HepG2 (cell line): ENCODE results near the gene JPH4. TPM values are rescaled to one million over a fixed set of nuclear protein-coding genes. Genes with fewer than 3 reads are reported as not detected.

Experiments
- AKAP8 ChIP-seq: sonication (generic); formaldehyde crosslinking; IDR thresholded peaks from 2 replicates; pipeline ENCODE4 v1.5.1; 2020; ENCODE audit warnings: mild to moderate bottlenecking, missing genetic modification reagents
- GZF1 ChIP-seq: sonication (generic); formaldehyde crosslinking; IDR thresholded peaks from 2 replicates; pipeline ENCODE4 v1.5.1; 2020; ENCODE audit warnings: mild to moderate bottlenecking, missing genetic modification reagents
- HMGXB3 ChIP-seq: sonication (generic); formaldehyde crosslinking; IDR thresholded peaks from 2 replicates; pipeline ENCODE4 v1.4.0; 2020; ENCODE audit warnings: missing genetic modification reagents, borderline replicate concordance
- HNF4A ChIP-seq: sonication (generic); formaldehyde crosslinking; IDR thresholded peaks from 2 replicates; pipeline ENCODE4 v1.4.0; 2020; ENCODE audit warnings: missing genetic modification reagents
- KAT2B ChIP-seq: fragments of 150-350 bp; IDR thresholded peaks from 2 replicates; pipeline ENCODE4 v1.6.1; 2014; ENCODE audit warnings: low read depth, low read length, borderline replicate concordance
- KDM3A ChIP-seq: IDR thresholded peaks from 2 replicates; pipeline ENCODE4 v1.6.1; 2018; ENCODE audit warnings: low read depth, missing compliant biosample characterization
- MEIS2 ChIP-seq: sonication (generic); formaldehyde crosslinking; IDR thresholded peaks from 2 replicates; pipeline ENCODE4 v1.9.0; 2021; ENCODE audit warnings: mild to moderate bottlenecking, missing genetic modification reagents
- MTA1 ChIP-seq: sonication (generic); formaldehyde crosslinking; IDR thresholded peaks from 2 replicates; pipeline ENCODE4 v1.4.0; 2020; ENCODE audit warnings: missing genetic modification reagents, mild to moderate bottlenecking, borderline replicate concordance
- NFKBIZ ChIP-seq: IDR thresholded peaks from 2 replicates; pipeline ENCODE4 v1.6.1; 2018; ENCODE audit warnings: missing genetic modification reagents, missing compliant biosample characterization
- NONO ChIP-seq, 2 experiments: fragments of 450-650 bp in 1 of 2; sonication (generic) in 1 of 2; formaldehyde crosslinking in 1 of 2; IDR thresholded peaks in 1 of 2; conservative IDR thresholded peaks in 1 of 2; 2 replicates each; pipeline versions ENCODE4 v1.6.1 to v1.8.0; 2017 to 2022; ENCODE audit warnings: mild to moderate bottlenecking in 1 of 2, missing genetic modification reagents in 1 of 2, moderate library complexity in 1 of 2
- PRPF4 ChIP-seq: fragments of 200-400 bp; formaldehyde crosslinking; IDR thresholded peaks from 2 replicates; pipeline ENCODE4 v1.6.1; 2016; ENCODE audit warnings: low read length, low read depth; ENCODE audit not compliant: poor library complexity, severe bottlenecking
- RAD51 ChIP-seq: fragments of 450-650 bp; IDR thresholded peaks from 2 replicates; pipeline ENCODE4 v1.6.1; 2016; ENCODE audit warnings: borderline replicate concordance
- TBX2 ChIP-seq: sonication (generic); formaldehyde crosslinking; IDR thresholded peaks from 2 replicates; pipeline ENCODE4 v1.5.0; 2020; ENCODE audit warnings: missing genetic modification reagents, mild to moderate bottlenecking, borderline replicate concordance
- THYN1 ChIP-seq: sonication (generic); formaldehyde crosslinking; IDR thresholded peaks from 2 replicates; pipeline ENCODE4 v1.8.1; 2023; ENCODE audit warnings: low read depth, mild to moderate bottlenecking, moderate library complexity, missing genetic modification reagents, borderline replicate concordance
- TMF1 ChIP-seq: sonication (generic); formaldehyde crosslinking; IDR thresholded peaks from 2 replicates; pipeline ENCODE4 v1.8.1; 2022; ENCODE audit warnings: low read depth, missing genetic modification reagents
- ZNF234 ChIP-seq: sonication (generic); formaldehyde crosslinking; conservative IDR thresholded peaks from 2 replicates; pipeline ENCODE4 v1.5.1; 2020; ENCODE audit warnings: mild to moderate bottlenecking, missing genetic modification reagents
- polyA plus RNA-seq, 8 experiments: library from polyadenylated mRNA; depleted of rRNA in 3 of 8; stranded (reverse) in 7 of 8; unstranded in 1 of 8; fragments of >200 nt; fragmentation: Illumina TruSeq in 4 of 8; extraction: Trizol in 4 of 8; gene quantifications; 2 replicates each; pipeline versions ENCODE4 v1.2.1 to v1.2.3, GENCODE V29; 2011 to 2016; ENCODE audit warnings: low read depth in 4 of 8, missing spikeins in 1 of 8, mixed read lengths in 1 of 8; ENCODE audit not compliant: insufficient read depth in 1 of 8
- total RNA-seq, 5 experiments: library from RNA; depleted of rRNA; stranded (reverse); fragments of >200 nt; fragmentation: Illumina TruSeq; extraction: Trizol; gene quantifications; 2 replicates each; pipeline ENCODE4 v1.2.3, GENCODE V29; 2016; ENCODE audit warnings: low read depth in 1 of 5
- TF ChIP-seq, protein P1 (sequence below): IDR thresholded peaks from 2 replicates; pipeline ENCODE4 v1.6.1; 2016; ENCODE audit warnings: mild to moderate bottlenecking, missing biosample characterization, missing genetic modification reagents
- TF ChIP-seq, protein P2 (sequence below): sonication (generic); formaldehyde crosslinking; IDR thresholded peaks from 2 replicates; pipeline ENCODE4 v1.4.0; 2020; ENCODE audit warnings: low read depth, mild to moderate bottlenecking, missing genetic modification reagents
- TF ChIP-seq, protein P3 (sequence below): sonication (generic); formaldehyde crosslinking; IDR thresholded peaks from 2 replicates; pipeline ENCODE4 v1.5.0; 2020; ENCODE audit warnings: missing genetic modification reagents, mild to moderate bottlenecking, borderline replicate concordance
- TF ChIP-seq, protein P4 (sequence below): sonication (generic); formaldehyde crosslinking; IDR thresholded peaks from 2 replicates; pipeline ENCODE4 v1.9.0; 2022; ENCODE audit warnings: missing genetic modification reagents, mild to moderate bottlenecking, borderline replicate concordance

JPH4 gene
- total and polyA plus RNA-seq, 2 of the 13 experiments (the other 11 are each of a cell fraction or from before 2014, with no cell fraction given): 0.08 to 0.22 TPM

DNA sequence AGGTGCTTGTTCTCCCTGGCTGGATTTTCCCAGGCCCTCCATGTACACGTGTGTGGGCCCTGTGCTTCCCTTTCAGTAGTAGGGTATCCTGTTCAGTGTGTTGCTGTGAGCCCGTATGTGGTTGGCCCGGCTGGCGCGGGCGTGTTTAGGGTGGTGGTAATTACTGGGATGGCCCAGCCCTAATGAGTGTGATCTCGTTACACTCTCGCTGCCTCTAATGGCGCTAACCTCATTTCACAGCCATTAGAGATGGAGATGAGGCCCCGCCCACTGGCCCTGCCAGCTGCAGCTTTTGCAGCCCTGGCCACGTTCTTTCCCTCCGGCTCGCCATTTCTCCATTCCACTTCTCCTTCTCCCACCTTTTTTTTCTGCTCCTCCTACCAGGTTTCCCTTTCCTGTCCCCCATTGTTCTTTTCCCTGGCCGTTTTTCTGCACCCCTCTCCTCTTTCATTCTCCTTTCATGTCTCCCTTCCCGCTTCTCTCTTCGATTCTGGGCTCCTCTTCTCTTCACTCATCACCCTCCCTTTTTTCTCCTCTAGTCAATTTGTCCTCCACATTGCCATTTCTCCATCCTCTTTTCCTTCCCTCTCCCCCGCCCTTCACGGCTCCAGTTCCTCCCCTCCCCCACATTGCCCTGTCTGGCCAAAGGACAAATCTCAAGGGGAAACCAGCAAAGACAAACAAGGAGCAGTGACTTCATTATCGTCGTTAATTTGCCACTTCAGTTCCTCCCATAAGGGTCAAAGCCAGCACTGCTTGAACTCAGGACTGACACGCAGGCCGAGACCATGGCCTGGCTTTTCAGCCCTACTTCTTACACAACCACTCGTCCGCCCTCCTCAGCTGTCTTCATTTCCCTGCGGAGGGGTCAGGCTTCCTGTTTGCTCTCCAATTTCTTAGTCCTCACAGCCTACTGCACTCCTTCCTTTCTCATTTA, 33.8 kb downstream of the JPH4 start (continued):
- TF ChIP-seq, protein P1, sequence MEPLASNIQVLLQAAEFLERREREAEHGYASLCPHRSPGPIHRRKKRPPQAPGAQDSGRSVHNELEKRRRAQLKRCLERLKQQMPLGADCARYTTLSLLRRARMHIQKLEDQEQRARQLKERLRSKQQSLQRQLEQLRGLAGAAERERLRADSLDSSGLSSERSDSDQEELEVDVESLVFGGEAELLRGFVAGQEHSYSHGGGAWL: no peak
- TF ChIP-seq AKAP8: no peak
- TF ChIP-seq RAD51: no peak
- no peak; the same call in 1 of the 2 replicates for TF ChIP-seq HMGXB3 (CRISPR knock-in tag)
- no peak for TF ChIP-seq ZNF234
- TF ChIP-seq GZF1 (CRISPR knock-in tag): no peak
- peak; percentile 8 for TF ChIP-seq HNF4A (CRISPR knock-in tag)
- TF ChIP-seq, protein P2, sequence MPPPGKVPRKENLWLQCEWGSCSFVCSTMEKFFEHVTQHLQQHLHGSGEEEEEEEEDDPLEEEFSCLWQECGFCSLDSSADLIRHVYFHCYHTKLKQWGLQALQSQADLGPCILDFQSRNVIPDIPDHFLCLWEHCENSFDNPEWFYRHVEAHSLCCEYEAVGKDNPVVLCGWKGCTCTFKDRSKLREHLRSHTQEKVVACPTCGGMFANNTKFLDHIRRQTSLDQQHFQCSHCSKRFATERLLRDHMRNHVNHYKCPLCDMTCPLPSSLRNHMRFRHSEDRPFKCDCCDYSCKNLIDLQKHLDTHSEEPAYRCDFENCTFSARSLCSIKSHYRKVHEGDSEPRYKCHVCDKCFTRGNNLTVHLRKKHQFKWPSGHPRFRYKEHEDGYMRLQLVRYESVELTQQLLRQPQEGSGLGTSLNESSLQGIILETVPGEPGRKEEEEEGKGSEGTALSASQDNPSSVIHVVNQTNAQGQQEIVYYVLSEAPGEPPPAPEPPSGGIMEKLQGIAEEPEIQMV (CRISPR knock-in tag): no peak
- TF ChIP-seq NFKBIZ: no peak
- TF ChIP-seq KAT2B: peak; percentile 5; the same call in 1 of the 2 replicates
- TF ChIP-seq KDM3A (CRISPR knock-in tag): no peak
- TF ChIP-seq, protein P3, sequence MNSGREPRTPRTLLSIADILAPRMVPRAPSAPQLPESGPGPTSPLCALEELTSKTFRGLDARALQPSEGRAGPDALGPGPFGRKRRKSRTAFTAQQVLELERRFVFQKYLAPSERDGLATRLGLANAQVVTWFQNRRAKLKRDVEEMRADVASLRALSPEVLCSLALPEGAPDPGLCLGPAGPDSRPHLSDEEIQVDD (CRISPR knock-in tag): no peak
- TF ChIP-seq MTA1 (CRISPR knock-in tag): 0 out of 2 replicates have a peak, but pooled peaks have one; percentile 28
- no peak for TF ChIP-seq TMF1 (CRISPR knock-in tag)
- peak; percentile 71; the same call in 1 of the 2 replicates for TF ChIP-seq NONO (IDR thresholded peaks at IDR 0.05)
- TF ChIP-seq NONO (CRISPR knock-in tag; conservative IDR thresholded peaks at IDR 0.05): no peak
- no peak for TF ChIP-seq MEIS2
- no peak for TF ChIP-seq TBX2 (CRISPR knock-in tag)
- TF ChIP-seq, protein P4, sequence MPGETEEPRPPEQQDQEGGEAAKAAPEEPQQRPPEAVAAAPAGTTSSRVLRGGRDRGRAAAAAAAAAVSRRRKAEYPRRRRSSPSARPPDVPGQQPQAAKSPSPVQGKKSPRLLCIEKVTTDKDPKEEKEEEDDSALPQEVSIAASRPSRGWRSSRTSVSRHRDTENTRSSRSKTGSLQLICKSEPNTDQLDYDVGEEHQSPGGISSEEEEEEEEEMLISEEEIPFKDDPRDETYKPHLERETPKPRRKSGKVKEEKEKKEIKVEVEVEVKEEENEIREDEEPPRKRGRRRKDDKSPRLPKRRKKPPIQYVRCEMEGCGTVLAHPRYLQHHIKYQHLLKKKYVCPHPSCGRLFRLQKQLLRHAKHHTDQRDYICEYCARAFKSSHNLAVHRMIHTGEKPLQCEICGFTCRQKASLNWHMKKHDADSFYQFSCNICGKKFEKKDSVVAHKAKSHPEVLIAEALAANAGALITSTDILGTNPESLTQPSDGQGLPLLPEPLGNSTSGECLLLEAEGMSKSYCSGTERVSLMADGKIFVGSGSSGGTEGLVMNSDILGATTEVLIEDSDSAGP (CRISPR knock-in tag): no peak
- peak; percentile 40 for TF ChIP-seq PRPF4
- no peak for TF ChIP-seq THYN1 (CRISPR knock-in tag)
